DMS153 treated with DMSO at 0.1 percent for 48 hours (cell line): ENCODE results near the gene ACO2.
"Not testable (repeated sequence)": the region's sequence is repeated elsewhere in the genome, so short reads cannot be mapped to it uniquely, and the experiment has no call there.

Experiments
- DNase-seq: peaks from one replicate; lab custom pipeline; 2025; ENCODE audit not compliant: unreplicated experiment; lab: John Stamatoyannopoulos, UW

Gene ACO2

DNA sequence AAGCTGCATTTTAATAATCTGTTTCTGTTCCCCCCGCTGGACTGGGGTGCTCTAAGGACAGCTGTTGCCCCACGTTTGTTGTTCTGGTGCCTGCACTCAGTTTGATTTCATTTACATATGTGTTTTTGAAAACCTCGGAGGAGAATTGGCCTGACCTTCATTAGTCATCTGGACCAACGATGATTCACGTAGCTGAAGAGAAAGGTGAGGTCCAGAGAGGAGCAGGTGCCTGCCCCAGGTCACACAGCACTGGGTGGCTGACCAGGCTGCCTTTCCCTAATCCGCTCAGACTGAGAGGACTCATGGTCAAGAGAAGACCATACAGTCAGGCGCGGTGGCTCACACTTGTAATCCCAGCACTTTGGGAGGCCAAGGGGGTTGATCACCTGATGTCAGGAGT lies 95.6 kb downstream of the ACO2 start:
- no peak for DNase-seq

DNA sequence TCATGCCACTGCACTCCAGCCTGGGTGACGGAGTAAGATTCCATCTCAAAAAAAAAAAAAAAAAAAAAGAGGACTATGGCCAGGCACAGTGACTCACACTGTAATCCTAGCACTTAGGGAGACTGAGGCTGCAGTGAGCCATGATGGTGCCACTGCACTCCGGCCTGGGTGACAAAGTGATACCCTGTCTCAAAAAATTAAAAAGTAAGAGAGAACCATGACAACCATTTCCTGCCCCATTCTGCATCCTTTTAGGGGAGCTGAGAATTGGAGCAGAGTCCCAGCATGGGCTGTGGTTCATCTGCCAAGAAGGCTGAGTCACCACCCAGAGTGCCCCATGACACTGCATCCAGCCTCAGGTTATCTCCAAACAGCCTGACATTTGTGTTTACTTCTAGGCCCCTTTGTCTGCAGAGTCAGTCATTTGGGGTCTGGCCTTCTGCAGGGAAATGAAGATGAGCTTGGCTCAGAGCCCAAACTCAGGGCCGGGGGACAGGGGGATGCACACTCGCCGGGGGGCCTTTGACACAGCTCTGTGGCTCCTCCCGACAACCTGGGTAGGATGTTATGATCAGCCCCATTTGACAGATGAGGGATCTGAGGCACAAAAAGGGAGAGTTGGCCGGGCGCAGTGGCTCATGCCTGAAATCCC lies 96.6 kb downstream of the ACO2 start:
- no peak for DNase-seq

DNA sequence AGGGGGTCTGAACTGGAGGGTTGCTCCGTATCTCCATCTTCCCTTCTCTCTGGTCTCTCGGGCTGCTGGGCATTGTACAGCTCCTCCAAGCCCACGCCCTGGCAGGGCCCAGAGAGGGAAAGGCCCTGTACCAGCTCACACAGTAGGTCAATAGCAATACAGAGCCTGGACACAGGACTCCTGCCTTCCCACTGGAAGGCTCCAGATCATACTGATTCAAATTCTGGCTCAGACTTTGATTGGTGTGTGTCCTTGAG lies 98.5 kb downstream of the ACO2 start:
- no peak for DNase-seq

DNA sequence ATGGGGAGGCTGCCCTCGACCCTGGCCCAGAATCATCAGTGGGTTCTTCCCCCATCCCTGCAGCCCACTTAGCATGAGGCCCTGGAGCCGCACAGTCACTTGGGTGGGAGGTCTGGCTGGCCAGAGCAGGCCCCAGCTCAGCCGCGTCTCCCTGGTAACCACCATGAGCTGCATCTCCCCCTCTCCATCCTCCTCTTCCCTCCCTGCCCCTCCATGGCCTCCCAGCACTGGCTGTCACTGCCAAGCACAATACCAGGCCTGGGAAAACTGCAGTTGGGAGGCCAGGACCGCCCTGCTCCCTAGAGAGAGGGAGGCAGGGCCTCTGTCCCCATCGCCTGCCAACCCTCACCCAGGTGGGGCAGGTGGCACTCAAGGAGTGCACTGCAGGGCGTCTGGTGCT lies 99.9 kb downstream of the ACO2 start:
- no peak for DNase-seq

DNA sequence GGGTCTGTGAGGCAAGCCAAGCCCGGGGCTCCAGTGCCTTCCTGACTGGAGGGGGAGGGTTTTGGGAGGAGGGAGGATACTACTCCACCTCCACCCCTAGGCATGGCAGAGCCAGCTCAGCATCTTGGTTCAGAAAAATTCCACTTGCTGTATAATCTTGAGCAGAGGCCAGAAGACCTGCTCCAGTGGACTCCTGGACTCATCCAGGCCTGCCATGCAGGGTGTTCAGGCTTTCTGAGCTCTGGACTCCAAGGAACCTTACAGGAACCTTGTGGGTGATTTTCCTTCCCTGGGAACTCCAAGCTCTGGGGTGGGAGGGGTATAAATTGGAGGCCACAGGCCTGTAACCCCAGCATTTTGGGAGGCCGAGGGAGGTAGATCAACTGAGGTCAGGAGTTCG lies 101.3 kb downstream of the ACO2 start:
- DNase-seq = no peak

DNA sequence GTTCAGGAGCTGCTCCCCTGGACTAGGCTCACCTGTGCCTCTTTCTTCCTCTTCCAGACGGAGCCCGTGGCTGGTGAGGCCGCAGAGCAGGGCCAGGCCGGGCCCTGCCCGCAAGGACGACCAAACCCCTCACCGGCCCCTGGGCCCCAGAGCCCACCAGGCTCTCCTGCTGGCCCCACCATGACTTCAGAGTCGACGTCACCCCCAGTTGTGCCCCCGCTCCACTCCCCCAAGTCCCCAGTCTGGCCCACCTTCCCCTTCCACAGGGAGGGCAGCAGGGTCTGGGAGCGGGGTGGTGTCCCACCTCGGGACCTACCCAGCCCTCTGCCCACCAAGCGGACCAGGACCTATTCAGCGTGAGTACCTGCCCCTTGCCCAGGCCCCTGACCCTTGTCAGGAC lies 102.9 kb downstream of the ACO2 start:
- DNase-seq = no peak

DNA sequence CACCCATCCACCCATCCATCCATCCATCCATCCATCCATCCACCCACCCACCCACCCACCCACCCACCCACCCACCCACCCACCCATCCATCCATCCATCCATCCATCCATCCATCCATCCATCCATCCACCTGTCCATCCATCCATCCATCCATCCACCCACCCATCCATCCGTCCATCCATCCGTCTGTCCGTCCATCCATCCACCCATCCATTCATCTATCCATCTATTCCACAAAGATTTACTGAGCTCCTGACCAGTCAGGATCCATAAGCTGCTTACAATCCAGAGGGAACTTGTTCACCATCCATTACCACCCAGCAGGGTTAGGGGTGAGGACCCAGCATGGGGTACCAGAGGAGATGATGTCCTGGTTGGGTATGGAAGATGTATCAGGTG lies 103.4 kb downstream of the ACO2 start:
- DNase-seq = not testable (repeated sequence)

DNA sequence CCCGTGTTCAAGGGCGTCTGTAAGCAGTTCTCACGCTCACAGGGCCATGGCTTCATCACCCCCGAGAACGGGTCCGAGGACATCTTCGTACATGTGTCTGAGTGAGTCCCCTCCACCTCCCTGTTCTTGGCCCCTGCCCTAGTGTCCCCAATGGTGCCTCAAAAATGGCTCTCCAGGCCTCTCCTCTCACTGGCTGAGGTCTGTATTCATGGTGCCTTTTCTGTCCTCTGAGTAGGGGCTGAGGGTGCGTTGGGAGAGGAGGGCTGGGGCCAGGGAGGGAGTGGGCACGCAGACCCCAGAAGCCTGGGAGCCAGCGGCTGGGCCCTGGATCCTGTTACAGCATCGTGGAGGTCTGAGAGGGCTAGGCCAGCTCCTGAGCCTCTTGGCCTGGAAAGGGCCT lies 104.8 kb downstream of the ACO2 start:
- DNase-seq = no peak

DNA sequence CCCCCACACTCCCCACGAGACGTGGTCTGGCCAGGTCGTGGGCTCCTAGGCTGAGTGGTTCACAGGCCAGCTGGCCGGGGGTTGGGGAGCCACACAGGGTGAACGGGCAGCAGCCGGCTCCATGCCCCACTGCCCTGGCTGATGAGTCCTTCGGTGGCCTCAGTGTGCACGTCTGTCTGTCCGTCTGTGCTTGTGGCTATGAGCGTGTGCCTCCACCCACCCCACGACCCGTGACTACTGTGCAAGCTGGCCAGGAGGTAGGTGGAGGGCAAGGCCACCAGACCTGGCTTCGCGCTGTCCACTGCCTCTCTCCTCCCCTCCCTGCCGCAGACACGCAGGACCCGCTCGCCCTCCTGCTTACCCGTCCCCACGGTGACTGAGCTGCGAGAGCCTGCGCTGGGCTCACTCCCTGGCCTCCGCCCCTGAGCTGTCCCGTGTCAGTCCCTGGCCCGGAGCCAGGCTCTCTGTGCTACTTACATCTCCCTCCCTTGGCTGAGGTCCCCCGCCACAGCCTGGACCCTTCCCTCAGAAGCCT lies 106.0 kb downstream of the ACO2 start:
- DNase-seq = no peak

DNA sequence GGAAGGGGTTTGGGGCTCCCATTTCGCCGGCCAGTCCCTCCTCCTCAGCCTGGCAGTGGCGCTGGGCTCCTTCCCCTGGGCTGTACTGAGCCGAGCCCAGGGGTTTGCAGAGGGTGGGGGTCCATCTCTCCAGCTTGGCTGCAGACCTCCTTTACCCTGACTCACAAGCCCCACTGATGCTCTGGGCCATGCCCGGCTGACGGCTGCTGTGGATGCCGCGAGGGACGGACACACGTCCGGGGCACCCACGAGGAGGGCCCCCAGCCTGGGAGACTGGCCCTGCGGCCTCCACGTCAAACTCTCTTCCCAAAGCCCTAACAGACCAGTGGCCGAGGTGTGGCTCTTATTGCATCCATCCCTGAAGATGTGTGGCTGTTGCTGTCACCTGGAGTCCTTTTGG lies 106.6 kb downstream of the ACO2 start:
- no peak for DNase-seq

DNA sequence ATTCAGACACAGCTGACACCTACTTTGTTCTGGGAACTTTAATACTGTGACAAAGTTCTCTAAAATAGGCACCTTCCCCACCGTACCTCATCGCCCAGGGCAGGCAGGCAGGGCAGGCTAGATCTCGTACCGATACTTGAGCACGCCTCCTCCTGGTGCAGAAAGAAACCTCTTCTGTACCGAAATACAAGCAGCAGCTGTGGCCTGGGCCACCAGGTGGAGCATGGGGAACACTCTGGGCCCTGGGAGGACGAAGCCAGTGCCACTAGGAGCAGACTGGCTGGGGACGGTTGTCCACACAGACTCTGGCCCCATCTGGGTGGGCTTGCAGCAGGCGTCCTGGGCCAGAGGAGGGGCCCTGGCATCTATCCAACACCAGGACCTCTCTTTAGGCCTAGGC lies 108.0 kb downstream of the ACO2 start:
- peak; percentile 12 for DNase-seq

DNA sequence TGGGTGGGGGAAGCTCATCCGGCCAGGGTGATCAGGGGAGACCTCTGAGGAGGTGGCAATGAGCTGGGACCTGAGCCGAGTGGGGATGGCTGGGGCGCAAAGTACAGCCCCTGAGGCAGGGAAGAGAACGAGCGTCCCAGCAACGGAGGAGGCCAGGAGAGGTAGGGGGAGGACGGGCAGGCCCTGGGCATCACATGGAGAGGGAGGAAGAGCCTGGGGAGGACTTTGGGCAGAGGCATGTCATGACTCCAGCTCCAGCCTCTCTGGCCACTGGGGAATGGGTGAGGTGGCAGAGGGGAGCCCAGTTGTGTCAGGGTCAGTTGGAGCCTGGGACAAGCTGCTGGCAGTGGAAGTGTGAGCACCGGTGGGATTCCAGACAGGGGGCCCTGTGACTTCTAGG lies 109.2 kb downstream of the ACO2 start:
- DNase-seq = no peak
